NB4 (cell line): ENCODE measurements around the gene MOB3B.

ENCODE experiments used
- DNase-seq: peaks from one replicate; pipeline ENCODE4 v3.0.0; 2010; ENCODE audit warnings: low read depth
- H3K4me3 ChIP-seq: one replicate; pipeline ENCODE4 v1.5.1; 2011; ENCODE audit warnings: mild to moderate bottlenecking, low read depth, low read length, moderate library complexity
- MYC ChIP-seq: IDR thresholded peaks from 2 replicates; pipeline ENCODE4 v1.6.1; 2011; ENCODE audit warnings: low read depth, low read length
- POLR2A ChIP-seq: IDR thresholded peaks from 2 replicates; pipeline ENCODE4 v1.6.1; 2011; ENCODE audit warnings: mild to moderate bottlenecking; ENCODE audit not compliant: insufficient read length; ENCODE audit errors: extremely low read depth
- TF ChIP-seq, protein P1 (sequence below): IDR thresholded peaks from one replicate; pipeline ENCODE4 v1.5.1; 2012; ENCODE audit warnings: low read depth, low read length
- TF ChIP-seq, protein P2 (sequence below): IDR thresholded peaks from 2 replicates; pipeline ENCODE4 v1.6.1; 2011; ENCODE audit warnings: low read depth, low read length

MOB3B gene

DNA sequence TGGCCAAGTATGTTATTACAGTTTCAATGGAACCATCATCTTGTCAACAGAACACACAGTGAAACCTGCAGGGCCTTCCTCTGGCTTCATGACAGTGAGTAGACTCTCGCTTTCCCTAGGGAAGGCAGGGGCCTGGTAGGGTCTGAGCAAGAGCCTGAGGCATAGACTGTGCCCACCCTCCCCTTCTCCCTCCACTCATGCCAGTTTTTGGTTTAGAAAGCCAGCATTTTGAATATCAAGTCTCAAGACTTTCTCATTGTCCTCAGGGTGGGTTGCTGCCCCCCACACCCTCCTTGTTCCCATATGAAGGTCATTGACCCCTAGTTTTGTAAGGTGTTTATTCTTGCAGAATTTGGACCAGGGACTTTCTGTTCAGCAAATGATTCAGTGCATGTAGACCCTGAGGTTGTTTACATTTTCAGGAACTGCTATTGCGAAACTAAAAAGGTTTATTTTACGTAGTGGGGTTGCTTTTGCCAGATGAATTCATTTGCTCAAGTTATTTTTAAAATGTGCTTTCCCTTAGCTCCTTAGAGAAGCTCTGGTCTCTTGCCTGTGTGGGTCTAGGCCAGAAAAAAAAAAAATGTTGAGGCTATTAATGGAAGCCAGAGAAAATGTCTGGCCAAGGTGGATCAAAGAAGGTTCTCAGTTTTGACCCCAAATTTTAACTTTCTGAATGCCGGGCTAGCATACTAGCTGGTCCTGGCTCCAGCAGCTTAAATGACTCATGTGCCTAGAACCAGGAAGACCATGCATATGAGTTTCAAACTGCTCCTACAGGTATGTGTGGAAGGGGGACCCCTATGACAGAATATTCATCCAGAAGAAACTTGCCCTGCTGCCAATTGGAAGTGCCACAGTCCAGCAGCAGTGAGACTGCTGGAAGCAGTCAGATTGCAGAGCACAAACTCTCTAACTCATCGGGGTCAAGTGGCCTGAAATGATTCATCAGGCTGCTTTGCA is 10.1 kb upstream of the MOB3B start:
- H3K4me3 ChIP-seq = no peak overlapping the region
- peak; percentile 25 for DNase-seq
- TF ChIP-seq POLR2A = no peak

DNA sequence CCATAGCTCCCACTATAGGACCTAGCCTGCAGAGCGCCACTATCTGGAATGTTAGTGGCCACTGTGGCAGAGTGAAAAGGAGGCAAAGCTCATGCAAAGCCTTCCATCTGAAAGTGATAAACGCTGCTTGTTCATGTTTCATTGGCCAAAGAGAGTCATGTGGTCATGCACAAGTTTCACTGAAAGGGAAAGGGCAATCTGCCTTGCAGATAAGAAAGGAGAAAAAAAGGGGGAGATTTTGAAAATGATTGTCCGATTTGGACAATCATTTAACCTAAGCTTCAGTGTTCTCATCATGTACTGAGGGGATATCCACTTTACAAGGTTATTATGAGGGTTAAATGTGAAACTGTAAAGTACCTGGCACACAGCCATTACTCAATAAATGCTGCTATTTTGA is 9.0 kb upstream of the MOB3B start:
- no peak for DNase-seq
- TF ChIP-seq MYC (no peak), POLR2A (no peak)
- TF ChIP-seq, protein P1, sequence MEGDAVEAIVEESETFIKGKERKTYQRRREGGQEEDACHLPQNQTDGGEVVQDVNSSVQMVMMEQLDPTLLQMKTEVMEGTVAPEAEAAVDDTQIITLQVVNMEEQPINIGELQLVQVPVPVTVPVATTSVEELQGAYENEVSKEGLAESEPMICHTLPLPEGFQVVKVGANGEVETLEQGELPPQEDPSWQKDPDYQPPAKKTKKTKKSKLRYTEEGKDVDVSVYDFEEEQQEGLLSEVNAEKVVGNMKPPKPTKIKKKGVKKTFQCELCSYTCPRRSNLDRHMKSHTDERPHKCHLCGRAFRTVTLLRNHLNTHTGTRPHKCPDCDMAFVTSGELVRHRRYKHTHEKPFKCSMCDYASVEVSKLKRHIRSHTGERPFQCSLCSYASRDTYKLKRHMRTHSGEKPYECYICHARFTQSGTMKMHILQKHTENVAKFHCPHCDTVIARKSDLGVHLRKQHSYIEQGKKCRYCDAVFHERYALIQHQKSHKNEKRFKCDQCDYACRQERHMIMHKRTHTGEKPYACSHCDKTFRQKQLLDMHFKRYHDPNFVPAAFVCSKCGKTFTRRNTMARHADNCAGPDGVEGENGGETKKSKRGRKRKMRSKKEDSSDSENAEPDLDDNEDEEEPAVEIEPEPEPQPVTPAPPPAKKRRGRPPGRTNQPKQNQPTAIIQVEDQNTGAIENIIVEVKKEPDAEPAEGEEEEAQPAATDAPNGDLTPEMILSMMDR = no peak
- TF ChIP-seq, protein P2, sequence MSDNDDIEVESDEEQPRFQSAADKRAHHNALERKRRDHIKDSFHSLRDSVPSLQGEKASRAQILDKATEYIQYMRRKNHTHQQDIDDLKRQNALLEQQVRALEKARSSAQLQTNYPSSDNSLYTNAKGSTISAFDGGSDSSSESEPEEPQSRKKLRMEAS = no peak
- no peak overlapping the region for H3K4me3 ChIP-seq

DNA sequence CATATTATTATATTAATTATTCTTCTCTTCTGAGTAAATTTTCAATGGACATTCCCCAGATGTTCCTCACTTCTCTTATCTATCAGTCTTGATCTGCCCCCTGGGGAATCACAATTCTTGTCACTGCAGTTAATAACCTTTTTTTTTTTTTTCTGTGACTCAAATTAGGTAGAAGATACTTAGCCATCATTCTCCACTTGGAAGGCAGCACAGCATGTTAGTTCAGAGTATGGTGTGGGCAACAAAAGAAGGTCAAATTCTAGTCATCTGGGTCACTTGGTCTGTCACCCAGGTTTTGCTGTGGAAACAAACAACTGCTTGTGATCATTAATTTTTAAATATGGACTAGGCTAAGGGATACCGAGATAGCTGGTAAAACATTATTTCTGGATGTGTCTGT is 8.1 kb upstream of the MOB3B start:
- TF ChIP-seq MYC (no peak), POLR2A (no peak)
- TF ChIP-seq, protein P2 = no peak
- TF ChIP-seq, protein P1 = no peak
- no peak for DNase-seq
- no peak overlapping the region for H3K4me3 ChIP-seq

DNA sequence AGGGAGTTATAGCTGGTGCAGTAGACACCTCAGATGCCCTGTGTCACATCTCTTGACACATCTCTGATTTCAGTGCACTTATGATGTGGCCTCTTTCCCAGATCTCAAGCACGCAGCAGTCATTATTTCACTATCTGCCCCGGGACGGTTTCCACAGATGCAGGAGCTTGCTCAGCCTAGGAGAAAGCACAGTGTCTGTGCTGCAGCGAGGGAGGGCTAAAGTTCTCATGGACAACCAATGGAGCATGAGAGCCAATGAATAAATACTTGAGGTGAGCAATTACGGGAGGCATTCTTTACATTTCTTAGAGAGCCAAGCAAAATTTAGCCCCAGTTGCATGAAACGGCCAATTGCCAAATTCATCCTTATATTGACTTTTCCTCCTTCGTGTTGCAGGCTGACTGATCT is 7.4 kb upstream of the MOB3B start:
- TF ChIP-seq, protein P1 = no peak
- TF ChIP-seq, protein P2 = no peak
- TF ChIP-seq POLR2A (no peak), MYC (no peak)
- DNase-seq = no peak
- no peak overlapping the region for H3K4me3 ChIP-seq

DNA sequence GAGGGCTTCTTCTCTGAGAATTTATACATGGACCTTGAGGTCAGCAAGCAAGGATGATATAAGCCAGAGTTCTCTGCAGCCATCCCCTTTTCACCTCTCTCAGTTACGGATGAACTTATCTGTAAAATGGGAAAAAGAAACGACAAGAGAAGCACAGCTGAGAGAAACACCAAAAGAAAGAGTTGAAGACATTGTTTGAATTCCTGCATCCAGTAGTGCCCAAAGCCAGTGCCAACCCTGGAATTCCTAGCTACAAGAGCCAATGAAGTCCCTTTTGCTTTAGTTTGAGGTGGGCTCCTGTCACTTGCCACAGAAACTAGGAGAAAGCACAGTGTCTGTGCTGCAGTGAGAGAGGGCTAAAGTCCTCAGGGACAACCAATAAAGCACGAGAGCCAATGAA is 6.6 kb upstream of the MOB3B start:
- DNase-seq = no peak
- no peak overlapping the region for H3K4me3 ChIP-seq
- TF ChIP-seq, protein P2 = no peak
- TF ChIP-seq POLR2A (no peak), MYC (no peak)
- TF ChIP-seq, protein P1 = no peak

DNA sequence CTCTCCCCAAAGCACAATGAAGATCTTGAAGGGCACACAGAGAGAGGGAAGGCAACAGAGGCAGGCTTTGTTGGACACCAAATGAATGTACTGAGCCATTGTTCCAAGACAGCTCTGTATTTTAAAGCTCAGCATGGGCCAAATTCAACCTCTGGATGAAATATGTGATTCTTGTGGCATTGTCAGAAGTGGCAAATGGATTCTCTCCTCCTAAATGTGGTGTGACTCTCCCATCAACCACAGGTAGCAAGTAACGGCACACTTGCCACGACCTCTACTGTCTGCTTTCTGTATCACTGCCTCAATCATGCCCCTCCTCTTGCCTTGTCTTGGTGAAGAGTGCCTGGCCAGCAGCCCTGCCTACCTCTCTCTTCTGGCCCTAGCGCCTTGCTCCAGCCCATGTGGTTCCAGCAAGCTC is 6.1 kb upstream of the MOB3B start:
- TF ChIP-seq POLR2A (no peak), MYC (no peak)
- TF ChIP-seq, protein P1 = peak; percentile 49
- TF ChIP-seq, protein P2 = no peak
- no peak overlapping the region for H3K4me3 ChIP-seq
- peak; percentile 42 for DNase-seq
